GM12878 (cell line): Measurements from ENCODE around the gene WDFY3.

Source experiments
- EGR1 ChIP-seq, 2 experiments: IDR thresholded peaks; 1 replicate in 1 of 2; 2 replicates in 1 of 2; pipeline ENCODE4 v1.6.1; 2011 to 2012; ENCODE audit warnings: low read depth in 2 of 2, low read length in 2 of 2, borderline replicate concordance in 1 of 2, mild to moderate bottlenecking in 1 of 2, moderate library complexity in 1 of 2
- ETV6 ChIP-seq, 2 experiments: fragments of 450-650 bp in 1 of 2; IDR thresholded peaks in 1 of 2; conservative IDR thresholded peaks in 1 of 2; 2 replicates each; pipeline ENCODE4 v1.6.1; 2014; ENCODE audit warnings: antibody characterized with exemption in 1 of 2, borderline replicate concordance in 1 of 2, low read depth in 1 of 2, mild to moderate bottlenecking in 1 of 2, moderate library complexity in 1 of 2
- EZH2 ChIP-seq: IDR thresholded peaks from 2 replicates; pipeline ENCODE4 v1.6.1; 2012; ENCODE audit warnings: low read depth, mild to moderate bottlenecking, control low read depth, inconsistent platforms, low read length, borderline replicate concordance; ENCODE audit not compliant: control insufficient read depth
- POLR2A ChIP-seq: IDR thresholded peaks from 2 replicates; pipeline ENCODE4 v1.6.1; 2011; ENCODE audit warnings: low read depth, mild to moderate bottlenecking, low read length
- POLR2AphosphoS5 ChIP-seq: IDR thresholded peaks from 2 replicates; pipeline ENCODE4 v1.6.1; 2011; ENCODE audit warnings: mild to moderate bottlenecking, low read length, inconsistent platforms
- RFX5 ChIP-seq: IDR thresholded peaks from 2 replicates; pipeline ENCODE4 v1.6.1; 2011; ENCODE audit warnings: low read depth, low read length, improper control_type of control experiment
- TCF7 ChIP-seq: IDR thresholded peaks from 2 replicates; pipeline ENCODE4 v1.6.1; 2014; ENCODE audit warnings: antibody characterized with exemption, borderline replicate concordance
- TF ChIP-seq, protein P1 (sequence below), 3 experiments: IDR thresholded peaks in 2 of 3; conservative IDR thresholded peaks in 1 of 3; 2 replicates each; pipeline ENCODE4 v1.5.1; 2011; ENCODE audit warnings: low read depth in 3 of 3, low read length in 3 of 3, mild to moderate bottlenecking in 3 of 3, control low read depth in 2 of 3, moderate library complexity in 2 of 3, inconsistent platforms in 1 of 3, mixed read lengths in 1 of 3; ENCODE audit not compliant: control insufficient read depth in 2 of 3, insufficient read depth in 1 of 3; ENCODE audit errors: extremely low read depth in 1 of 3
- TF ChIP-seq, protein P2 (sequence below): IDR thresholded peaks from 2 replicates; pipeline ENCODE4 v1.6.1; 2011; ENCODE audit warnings: borderline replicate concordance, low read depth, mild to moderate bottlenecking, moderate library complexity, mixed read lengths, low read length; ENCODE audit not compliant: insufficient read depth; ENCODE audit errors: extremely low read length
- TF ChIP-seq, protein P3 (sequence below): fragments of 450-650 bp; formaldehyde crosslinking; IDR thresholded peaks from 2 replicates; pipeline ENCODE4 v1.4.0; 2022; ENCODE audit warnings: mild to moderate bottlenecking, moderate library complexity
- TF ChIP-seq, protein P4 (sequence below): fragments of 450-650 bp; IDR thresholded peaks from 2 replicates; pipeline ENCODE4 v1.6.1; 2016; ENCODE audit warnings: mild to moderate bottlenecking

DNA sequence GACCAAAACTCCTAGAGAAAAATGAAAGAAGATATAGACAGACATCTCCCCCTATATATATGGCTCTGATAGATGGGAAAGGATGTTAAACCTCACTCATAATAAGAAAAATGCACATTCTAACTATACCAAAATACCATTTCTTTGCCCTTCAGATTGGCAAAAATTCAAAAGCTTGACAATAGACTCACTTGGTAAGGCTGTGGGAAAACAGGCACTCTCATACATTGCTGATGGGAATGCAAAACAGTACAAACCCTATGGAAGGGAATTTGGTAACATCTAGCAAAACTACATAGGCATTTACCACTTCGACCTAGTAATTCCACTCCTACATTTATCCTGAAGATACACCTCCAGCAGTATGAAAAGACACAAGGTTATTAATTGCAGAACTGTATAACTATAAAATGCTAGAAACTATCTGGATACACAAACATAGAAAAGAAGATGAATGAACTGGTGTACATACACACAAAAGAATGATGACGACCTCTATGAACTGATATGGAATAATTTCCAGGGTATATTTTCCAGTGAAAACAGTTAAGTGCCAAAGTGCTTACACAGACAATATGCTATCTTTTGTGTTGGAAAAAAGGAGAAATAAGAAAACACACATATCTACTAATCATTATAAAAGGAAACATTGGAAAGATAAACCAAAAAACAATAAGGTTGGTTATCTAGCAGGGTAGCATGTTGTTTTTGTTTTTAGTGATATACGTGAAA lies 48.5 kb downstream of the WDFY3 start:
- TF ChIP-seq, protein P1, sequence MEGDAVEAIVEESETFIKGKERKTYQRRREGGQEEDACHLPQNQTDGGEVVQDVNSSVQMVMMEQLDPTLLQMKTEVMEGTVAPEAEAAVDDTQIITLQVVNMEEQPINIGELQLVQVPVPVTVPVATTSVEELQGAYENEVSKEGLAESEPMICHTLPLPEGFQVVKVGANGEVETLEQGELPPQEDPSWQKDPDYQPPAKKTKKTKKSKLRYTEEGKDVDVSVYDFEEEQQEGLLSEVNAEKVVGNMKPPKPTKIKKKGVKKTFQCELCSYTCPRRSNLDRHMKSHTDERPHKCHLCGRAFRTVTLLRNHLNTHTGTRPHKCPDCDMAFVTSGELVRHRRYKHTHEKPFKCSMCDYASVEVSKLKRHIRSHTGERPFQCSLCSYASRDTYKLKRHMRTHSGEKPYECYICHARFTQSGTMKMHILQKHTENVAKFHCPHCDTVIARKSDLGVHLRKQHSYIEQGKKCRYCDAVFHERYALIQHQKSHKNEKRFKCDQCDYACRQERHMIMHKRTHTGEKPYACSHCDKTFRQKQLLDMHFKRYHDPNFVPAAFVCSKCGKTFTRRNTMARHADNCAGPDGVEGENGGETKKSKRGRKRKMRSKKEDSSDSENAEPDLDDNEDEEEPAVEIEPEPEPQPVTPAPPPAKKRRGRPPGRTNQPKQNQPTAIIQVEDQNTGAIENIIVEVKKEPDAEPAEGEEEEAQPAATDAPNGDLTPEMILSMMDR (IDR thresholded peaks at IDR 0.05 in 2 of 3, conservative IDR thresholded peaks at IDR 0.05 in 1 of 3; ENCODE audit: control insufficient read depth in 2 of 3, extremely low read depth in 1 of 3, insufficient read depth in 1 of 3, low read depth in 3 of 3, low read length in 3 of 3): no peak
- TF ChIP-seq POLR2A (no peak), EGR1 (IDR thresholded peaks at IDR 0.05; ENCODE audit: borderline replicate concordance in 1 of 2, low read depth in 2 of 2, low read length in 2 of 2) (no peak), ETV6 (conservative IDR thresholded peaks at IDR 0.05 in 1 of 2, IDR thresholded peaks at IDR 0.05 in 1 of 2; ENCODE audit: borderline replicate concordance in 1 of 2, low read depth in 1 of 2) (no peak), EZH2 (no peak), RFX5 (no peak), TCF7 (no peak), POLR2AphosphoS5 (no peak)
- TF ChIP-seq, protein P2, sequence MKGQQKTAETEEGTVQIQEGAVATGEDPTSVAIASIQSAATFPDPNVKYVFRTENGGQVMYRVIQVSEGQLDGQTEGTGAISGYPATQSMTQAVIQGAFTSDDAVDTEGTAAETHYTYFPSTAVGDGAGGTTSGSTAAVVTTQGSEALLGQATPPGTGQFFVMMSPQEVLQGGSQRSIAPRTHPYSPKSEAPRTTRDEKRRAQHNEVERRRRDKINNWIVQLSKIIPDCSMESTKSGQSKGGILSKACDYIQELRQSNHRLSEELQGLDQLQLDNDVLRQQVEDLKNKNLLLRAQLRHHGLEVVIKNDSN: no peak
- TF ChIP-seq, protein P3, sequence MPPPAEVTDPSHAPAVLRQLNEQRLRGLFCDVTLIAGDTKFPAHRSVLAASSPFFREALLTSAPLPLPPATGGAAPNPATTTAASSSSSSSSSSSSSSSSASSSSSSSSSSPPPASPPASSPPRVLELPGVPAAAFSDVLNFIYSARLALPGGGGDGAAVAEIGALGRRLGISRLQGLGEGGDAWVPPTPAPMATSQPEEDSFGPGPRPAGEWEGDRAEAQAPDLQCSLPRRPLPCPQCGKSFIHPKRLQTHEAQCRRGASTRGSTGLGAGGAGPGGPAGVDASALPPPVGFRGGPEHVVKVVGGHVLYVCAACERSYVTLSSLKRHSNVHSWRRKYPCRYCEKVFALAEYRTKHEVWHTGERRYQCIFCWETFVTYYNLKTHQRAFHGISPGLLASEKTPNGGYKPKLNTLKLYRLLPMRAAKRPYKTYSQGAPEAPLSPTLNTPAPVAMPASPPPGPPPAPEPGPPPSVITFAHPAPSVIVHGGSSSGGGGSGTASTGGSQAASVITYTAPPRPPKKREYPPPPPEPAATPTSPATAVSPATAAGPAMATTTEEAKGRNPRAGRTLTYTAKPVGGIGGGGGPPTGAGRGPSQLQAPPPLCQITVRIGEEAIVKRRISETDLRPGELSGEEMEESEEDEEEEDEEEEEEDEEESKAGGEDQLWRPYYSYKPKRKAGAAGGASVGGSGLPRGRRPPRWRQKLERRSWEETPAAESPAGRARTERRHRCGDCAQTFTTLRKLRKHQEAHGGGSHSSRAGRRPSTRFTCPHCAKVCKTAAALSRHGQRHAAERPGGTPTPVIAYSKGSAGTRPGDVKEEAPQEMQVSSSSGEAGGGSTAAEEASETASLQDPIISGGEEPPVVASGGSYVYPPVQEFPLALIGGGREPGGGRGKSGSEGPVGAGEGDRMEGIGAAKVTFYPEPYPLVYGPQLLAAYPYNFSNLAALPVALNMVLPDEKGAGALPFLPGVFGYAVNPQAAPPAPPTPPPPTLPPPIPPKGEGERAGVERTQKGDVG (CRISPR knock-in tag): no peak
- TF ChIP-seq, protein P4, sequence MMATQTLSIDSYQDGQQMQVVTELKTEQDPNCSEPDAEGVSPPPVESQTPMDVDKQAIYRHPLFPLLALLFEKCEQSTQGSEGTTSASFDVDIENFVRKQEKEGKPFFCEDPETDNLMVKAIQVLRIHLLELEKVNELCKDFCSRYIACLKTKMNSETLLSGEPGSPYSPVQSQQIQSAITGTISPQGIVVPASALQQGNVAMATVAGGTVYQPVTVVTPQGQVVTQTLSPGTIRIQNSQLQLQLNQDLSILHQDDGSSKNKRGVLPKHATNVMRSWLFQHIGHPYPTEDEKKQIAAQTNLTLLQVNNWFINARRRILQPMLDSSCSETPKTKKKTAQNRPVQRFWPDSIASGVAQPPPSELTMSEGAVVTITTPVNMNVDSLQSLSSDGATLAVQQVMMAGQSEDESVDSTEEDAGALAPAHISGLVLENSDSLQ: no peak
